Activated naive CD4-positive, alpha-beta T cell treated with anti-CD3 and anti-CD28 coated beads, Interleukin-2, amount 50 U/mL, for 72 hours (primary cell): ENCODE results near the gene GATAD1. TPM values are rescaled to one million over a fixed set of nuclear protein-coding genes. Genes with fewer than 3 reads are reported as not detected.
A peak's percentile ranks its signal among the peaks of the same experiment; 100 is the strongest.

ENCODE experiments used
- ATAC-seq, 2 donors: fragments of 150-1000 bp; cut with Tn5 transposase; 2 replicates each; pipeline ENCODE4 v1.10.0; 2021; ENCODE audit warnings: mild to moderate bottlenecking in 2 of 2, moderate library complexity in 2 of 2
- DNase-seq, 2 donors: peaks; one replicate each; pipeline ENCODE4 v3.0.0; 2021 to 2022; ENCODE audit warnings: low spot score in 2 of 2
- H3K27ac Mint-ChIP-seq, 2 donors: one replicate each; pipeline ENCODE4 v1.8.0; 2022; ENCODE audit warnings: mild to moderate bottlenecking in 2 of 2, mixed read lengths in 2 of 2
- H3K36me3 Mint-ChIP-seq, 2 donors: one replicate each; pipeline ENCODE4 v1.8.0; 2022; ENCODE audit warnings: mixed read lengths in 2 of 2
- H3K9me3 Mint-ChIP-seq, 2 donors: one replicate each; pipeline ENCODE4 v1.8.0; 2022; ENCODE audit warnings: mixed read lengths in 2 of 2
- total RNA-seq, 2 donors: library from RNA; stranded (reverse); gene quantifications; one replicate each; pipeline ENCODE4 v1.2.3, GENCODE V29; 2022

GATAD1 gene
- total RNA-seq, 2 donors from 2014 or later, result 16.8 to 45.6 TPM

- ATAC-seq (no peak), DNase-seq (no peak)
- Mint-ChIP-seq H3K9me3 (no peaks in the 10 kb centered on the region), H3K27ac (peak overlapping the region in 1 of 2 donors; percentile 37), H3K36me3 (no peaks in the 10 kb centered on the region)
Observed at GRCh38 chr7:92503767-92504166, 56.5 kb downstream of the GATAD1 start.

- no peak for ATAC-seq
- no peaks in the 10 kb centered on the region for H3K9me3 Mint-ChIP-seq
- H3K36me3 Mint-ChIP-seq, result no peaks in the 10 kb centered on the region
- no peak overlapping the region for H3K27ac Mint-ChIP-seq
- DNase-seq, result no peak
Observed at GRCh38 chr7:92504563-92504962, 57.3 kb downstream of the GATAD1 start.

- Mint-ChIP-seq H3K36me3 (no peaks in the 10 kb centered on the region), H3K27ac (no peak overlapping the region), H3K9me3 (no peaks in the 10 kb centered on the region)
- DNase-seq (no peak), ATAC-seq (no peak)
Observed at GRCh38 chr7:92506363-92506762, 59.1 kb downstream of the GATAD1 start.

GRCh38 chr7:92508946-92509345 lies 61.7 kb downstream of the GATAD1 start:
- no peak for ATAC-seq
- Mint-ChIP-seq H3K9me3 (no peaks in the 10 kb centered on the region), H3K27ac (no peak overlapping the region), H3K36me3 (no peaks in the 10 kb centered on the region)
- DNase-seq, result no peak

Other genes starting within 250 kb of the GATAD1 start
- 10 to 100 TPM; 25.9 to 39.7 TPM for gene KRIT1, start 201.6 kb upstream of the GATAD1 start, total RNA-seq
- gene ANKIB1, start 201.5 kb upstream of the GATAD1 start, total RNA-seq, result 10 to 100 TPM; 34.4 to 50.7 TPM
- under 1 TPM in 1 of 2 donors, not detected in 1; 0.23 TPM for gene ERVW-1, start 30.5 kb downstream of the GATAD1 start, total RNA-seq
- 10 to 100 TPM; 12.4 to 15.8 TPM for gene PEX1, start 81.0 kb downstream of the GATAD1 start, total RNA-seq
- 10 to 100 TPM; 13.2 to 22.3 TPM for gene RBM48, start 81.3 kb downstream of the GATAD1 start, total RNA-seq
- 10 to 100 TPM; 28.4 to 34.9 TPM for gene FAM133B, start 142.9 kb downstream of the GATAD1 start, total RNA-seq